Measurements from ENCODE around the gene NEURL1. TPM values are rescaled to one million over a fixed set of nuclear protein-coding genes. Genes with fewer than 3 reads are reported as not detected.

Gene NEURL1
- total and polyA plus RNA-seq, 2 experiments from 2014 or later, result 2.3 to 4.6 TPM

DNA sequence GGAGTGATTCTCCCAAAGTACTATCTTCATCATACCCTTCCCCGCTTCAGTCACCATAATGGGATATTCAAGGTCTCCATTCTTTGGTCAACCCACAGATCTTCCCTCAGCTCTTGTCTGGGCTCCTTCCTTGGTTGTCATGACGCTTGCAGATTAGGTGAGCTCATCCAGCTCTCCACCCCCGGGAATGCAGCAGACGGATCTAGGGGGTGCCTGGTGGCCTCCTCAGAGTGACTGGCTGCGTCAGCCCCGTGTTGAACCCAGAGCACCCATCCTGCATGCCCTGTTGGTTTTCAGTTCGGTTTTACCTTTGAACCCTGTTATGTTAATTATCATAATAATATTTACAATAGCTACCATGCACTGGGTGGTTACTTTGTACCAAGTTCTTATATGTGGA is 6.4 kb downstream of the NEURL1 start:
- H3K9me2 ChIP-seq (replicated peaks; ENCODE audit: insufficient read depth), result no peaks in the 10 kb centered on the region
- H3K4me2 ChIP-seq, result no peak overlapping the region
- no peaks in the 10 kb centered on the region for H3K79me2 ChIP-seq
- H3K9me3 ChIP-seq (ENCODE audit: low read depth), result no peaks in the 10 kb centered on the region
- H3K27ac ChIP-seq, result no peak overlapping the region
- no peaks in the 10 kb centered on the region for H3K4me1 ChIP-seq (ENCODE audit: insufficient read depth)
- WGBS (ENCODE audit: low lambda C conversion rate, missing lambda C conversion rate), result 50% methylated on average over 7 of the region's 7 CpGs
- TF ChIP-seq, protein P1, sequence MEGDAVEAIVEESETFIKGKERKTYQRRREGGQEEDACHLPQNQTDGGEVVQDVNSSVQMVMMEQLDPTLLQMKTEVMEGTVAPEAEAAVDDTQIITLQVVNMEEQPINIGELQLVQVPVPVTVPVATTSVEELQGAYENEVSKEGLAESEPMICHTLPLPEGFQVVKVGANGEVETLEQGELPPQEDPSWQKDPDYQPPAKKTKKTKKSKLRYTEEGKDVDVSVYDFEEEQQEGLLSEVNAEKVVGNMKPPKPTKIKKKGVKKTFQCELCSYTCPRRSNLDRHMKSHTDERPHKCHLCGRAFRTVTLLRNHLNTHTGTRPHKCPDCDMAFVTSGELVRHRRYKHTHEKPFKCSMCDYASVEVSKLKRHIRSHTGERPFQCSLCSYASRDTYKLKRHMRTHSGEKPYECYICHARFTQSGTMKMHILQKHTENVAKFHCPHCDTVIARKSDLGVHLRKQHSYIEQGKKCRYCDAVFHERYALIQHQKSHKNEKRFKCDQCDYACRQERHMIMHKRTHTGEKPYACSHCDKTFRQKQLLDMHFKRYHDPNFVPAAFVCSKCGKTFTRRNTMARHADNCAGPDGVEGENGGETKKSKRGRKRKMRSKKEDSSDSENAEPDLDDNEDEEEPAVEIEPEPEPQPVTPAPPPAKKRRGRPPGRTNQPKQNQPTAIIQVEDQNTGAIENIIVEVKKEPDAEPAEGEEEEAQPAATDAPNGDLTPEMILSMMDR (IDR thresholded peaks at IDR 0.05; ENCODE audit: poor library complexity), result no peak
- no peak for TF ChIP-seq EZH2phosphoT487 (IDR thresholded peaks at IDR 0.05; ENCODE audit: low read depth, severe bottlenecking, unreplicated experiment)
- no peak for TF ChIP-seq EZH2 (IDR thresholded peaks at IDR 0.05; ENCODE audit: borderline replicate concordance)
- H3K36me3 ChIP-seq (replicated peaks; ENCODE audit: insufficient read depth, low read depth), result no peaks in the 10 kb centered on the region
- H3K27me3 ChIP-seq, result peaks cover 22% of the 10 kb centered on the region
- no peak overlapping the region for H2AFZ ChIP-seq
- H4K20me1 ChIP-seq (ENCODE audit: insufficient read depth, poor library complexity, severe bottlenecking), result no peaks in the 10 kb centered on the region
- no peak for DNase-seq (ENCODE audit: low spot score)
- H3K4me3 ChIP-seq, result no peak overlapping the region

GRCh38 chr10:103500481-103500880 is 7.0 kb downstream of the NEURL1 start:
- H2AFZ ChIP-seq, result no peak overlapping the region
- no peaks in the 10 kb centered on the region for H4K20me1 ChIP-seq (ENCODE audit: insufficient read depth, poor library complexity, severe bottlenecking)
- no peaks in the 10 kb centered on the region for H3K79me2 ChIP-seq
- H3K36me3 ChIP-seq (replicated peaks; ENCODE audit: insufficient read depth, low read depth), result no peaks in the 10 kb centered on the region
- no peak overlapping the region for H3K27ac ChIP-seq
- DNase-seq (ENCODE audit: low spot score), result no peak
- H3K4me3 ChIP-seq, result no peak overlapping the region
- no peak overlapping the region for H3K4me2 ChIP-seq
- TF ChIP-seq EZH2phosphoT487 (IDR thresholded peaks at IDR 0.05; ENCODE audit: low read depth, severe bottlenecking, unreplicated experiment), result no peak
- TF ChIP-seq, protein P1 (IDR thresholded peaks at IDR 0.05; ENCODE audit: poor library complexity), result no peak
- TF ChIP-seq EZH2 (IDR thresholded peaks at IDR 0.05; ENCODE audit: borderline replicate concordance), result no peak
- peaks cover 16% of the 10 kb centered on the region for H3K27me3 ChIP-seq
- H3K9me2 ChIP-seq (replicated peaks; ENCODE audit: insufficient read depth), result no peaks in the 10 kb centered on the region
- 83% methylated on average over 6 of the region's 6 CpGs for WGBS (ENCODE audit: low lambda C conversion rate, missing lambda C conversion rate)
- no peaks in the 10 kb centered on the region for H3K9me3 ChIP-seq (ENCODE audit: low read depth)
- no peaks in the 10 kb centered on the region for H3K4me1 ChIP-seq (ENCODE audit: insufficient read depth)

DNA sequence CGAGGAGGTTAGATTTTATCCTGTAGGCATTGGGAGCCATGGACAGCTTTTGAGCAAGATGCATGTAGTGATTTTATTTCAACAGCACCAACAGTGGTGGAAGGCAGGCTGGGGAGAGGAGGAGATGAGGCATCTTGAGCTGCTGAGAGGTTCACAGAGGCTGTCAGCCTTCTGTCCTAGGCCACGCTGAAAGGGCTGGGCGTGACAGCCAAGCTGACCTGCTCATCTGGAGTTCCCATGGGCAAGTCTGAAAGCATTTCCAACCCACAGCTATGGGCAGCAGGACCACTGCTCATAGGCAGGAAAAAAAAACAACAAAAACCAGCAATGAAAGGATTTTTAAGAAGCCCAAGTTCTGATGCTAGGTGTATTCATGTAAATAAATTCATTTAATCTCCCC is 7.7 kb downstream of the NEURL1 start:
- peaks cover 11% of the 10 kb centered on the region for H3K27me3 ChIP-seq
- H3K4me3 ChIP-seq, result no peak overlapping the region
- H3K36me3 ChIP-seq (replicated peaks; ENCODE audit: insufficient read depth, low read depth), result no peaks in the 10 kb centered on the region
- no peaks in the 10 kb centered on the region for H3K4me1 ChIP-seq (ENCODE audit: insufficient read depth)
- no peak for TF ChIP-seq EZH2 (IDR thresholded peaks at IDR 0.05; ENCODE audit: borderline replicate concordance)
- TF ChIP-seq, protein P1 (IDR thresholded peaks at IDR 0.05; ENCODE audit: poor library complexity), result no peak
- no peak for TF ChIP-seq EZH2phosphoT487 (IDR thresholded peaks at IDR 0.05; ENCODE audit: low read depth, severe bottlenecking, unreplicated experiment)
- no peaks in the 10 kb centered on the region for H3K79me2 ChIP-seq
- no peak for DNase-seq (ENCODE audit: low spot score)
- no peak overlapping the region for H3K4me2 ChIP-seq
- H2AFZ ChIP-seq, result no peak overlapping the region
- no peaks in the 10 kb centered on the region for H4K20me1 ChIP-seq (ENCODE audit: insufficient read depth, poor library complexity, severe bottlenecking)
- H3K9me2 ChIP-seq (replicated peaks; ENCODE audit: insufficient read depth), result no peaks in the 10 kb centered on the region
- H3K9me3 ChIP-seq (ENCODE audit: low read depth), result no peaks in the 10 kb centered on the region
- H3K27ac ChIP-seq, result no peak overlapping the region
- 97% methylated on average over 3 of the region's 3 CpGs for WGBS (ENCODE audit: low lambda C conversion rate, missing lambda C conversion rate)

Data from hepatocyte (in vitro differentiated cells).